GM23338 (cell line): ENCODE data around the gene CHCHD6.

Experiments
- CREB1 ChIP-seq: fragments of 250-450 bp; sonication (Bioruptor Pico); IDR thresholded peaks from 2 replicates; pipeline ENCODE4 v1.5.0; 2020; ENCODE audit warnings: low read depth, mild to moderate bottlenecking, moderate library complexity
- ETS1 ChIP-seq: IDR thresholded peaks from 2 replicates; pipeline ENCODE4 v1.6.1; 2016; ENCODE audit warnings: antibody characterized with exemption
- EZH2 ChIP-seq: fragments of 200-600 bp; sonication (generic); IDR thresholded peaks from one replicate; pipeline ENCODE4 v1.8.0; 2017; ENCODE audit warnings: antibody characterized with exemption, mild to moderate bottlenecking, low read depth; ENCODE audit not compliant: unreplicated experiment
- EZH2phosphoT487 ChIP-seq: fragments of 200-600 bp; sonication (generic); IDR thresholded peaks from one replicate; pipeline ENCODE4 v1.8.1; 2018; ENCODE audit warnings: antibody characterized with exemption; ENCODE audit not compliant: unreplicated experiment
- JUNB ChIP-seq: IDR thresholded peaks from one replicate; pipeline ENCODE4 v1.6.1; 2016; ENCODE audit warnings: antibody characterized with exemption; ENCODE audit not compliant: unreplicated experiment
- NANOG ChIP-seq: IDR thresholded peaks from 2 replicates; pipeline ENCODE4 v1.6.1; 2016; ENCODE audit warnings: antibody characterized with exemption, borderline replicate concordance
- POLR2AphosphoS5 ChIP-seq: IDR thresholded peaks from 2 replicates; pipeline ENCODE4 v1.6.1; 2016; ENCODE audit warnings: antibody characterized with exemption, low read depth
- STAT1 ChIP-seq: IDR thresholded peaks from one replicate; pipeline ENCODE4 v1.6.1; 2016; ENCODE audit warnings: antibody characterized with exemption; ENCODE audit not compliant: unreplicated experiment
- ZNF114 ChIP-seq: fragments of 250-450 bp; sonication (Bioruptor Pico); IDR thresholded peaks from 2 replicates; pipeline ENCODE4 v1.5.0; 2020; ENCODE audit warnings: mild to moderate bottlenecking, moderate library complexity
- ZNF331 ChIP-seq: fragments of 250-450 bp; sonication (Bioruptor Pico); IDR thresholded peaks from 2 replicates; pipeline ENCODE4 v1.5.0; 2020; ENCODE audit warnings: low read depth, mild to moderate bottlenecking, moderate library complexity
- TF ChIP-seq, protein P1 (sequence below), 2 experiments: fragments of 200-600 bp in 1 of 2; sonication (generic) in 1 of 2; conservative IDR thresholded peaks; 2 replicates each; pipeline versions ENCODE4 v1.5.1 to v1.6.1; 2016 to 2017; ENCODE audit warnings: antibody characterized with exemption in 2 of 2, low read depth in 2 of 2, mild to moderate bottlenecking in 2 of 2, moderate library complexity in 1 of 2
- TF ChIP-seq, protein P2 (sequence below): IDR thresholded peaks from one replicate; pipeline ENCODE4 v1.6.1; 2018; ENCODE audit warnings: antibody characterized with exemption; ENCODE audit not compliant: unreplicated experiment

DNA sequence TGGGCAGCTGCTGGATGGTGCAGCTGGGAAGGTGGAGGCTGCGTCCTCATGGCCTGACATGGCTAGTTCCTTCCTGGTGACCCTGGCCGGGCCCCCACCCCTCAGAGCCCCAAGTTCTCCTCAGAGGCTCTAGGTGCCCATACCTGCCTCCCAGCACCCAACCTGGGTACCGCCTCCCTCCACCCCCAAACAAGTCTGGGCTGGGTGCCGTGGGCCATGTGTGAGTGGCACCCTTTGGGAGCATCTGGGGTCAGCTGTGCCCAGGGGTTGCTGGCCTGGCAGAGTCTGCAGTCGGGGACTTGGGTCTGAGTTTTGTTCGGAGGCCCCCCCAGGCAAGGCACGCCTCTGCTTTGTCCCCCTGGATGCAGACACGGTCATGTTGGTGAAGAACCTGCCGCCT, 289.4 kb downstream of the CHCHD6 start:
- TF ChIP-seq, protein P1, sequence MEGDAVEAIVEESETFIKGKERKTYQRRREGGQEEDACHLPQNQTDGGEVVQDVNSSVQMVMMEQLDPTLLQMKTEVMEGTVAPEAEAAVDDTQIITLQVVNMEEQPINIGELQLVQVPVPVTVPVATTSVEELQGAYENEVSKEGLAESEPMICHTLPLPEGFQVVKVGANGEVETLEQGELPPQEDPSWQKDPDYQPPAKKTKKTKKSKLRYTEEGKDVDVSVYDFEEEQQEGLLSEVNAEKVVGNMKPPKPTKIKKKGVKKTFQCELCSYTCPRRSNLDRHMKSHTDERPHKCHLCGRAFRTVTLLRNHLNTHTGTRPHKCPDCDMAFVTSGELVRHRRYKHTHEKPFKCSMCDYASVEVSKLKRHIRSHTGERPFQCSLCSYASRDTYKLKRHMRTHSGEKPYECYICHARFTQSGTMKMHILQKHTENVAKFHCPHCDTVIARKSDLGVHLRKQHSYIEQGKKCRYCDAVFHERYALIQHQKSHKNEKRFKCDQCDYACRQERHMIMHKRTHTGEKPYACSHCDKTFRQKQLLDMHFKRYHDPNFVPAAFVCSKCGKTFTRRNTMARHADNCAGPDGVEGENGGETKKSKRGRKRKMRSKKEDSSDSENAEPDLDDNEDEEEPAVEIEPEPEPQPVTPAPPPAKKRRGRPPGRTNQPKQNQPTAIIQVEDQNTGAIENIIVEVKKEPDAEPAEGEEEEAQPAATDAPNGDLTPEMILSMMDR (conservative IDR thresholded peaks at IDR 0.05; ENCODE audit: low read depth in 2 of 2): no peak
- TF ChIP-seq CREB1 (CRISPR knock-in tag) (no peak), POLR2AphosphoS5 (no peak), EZH2phosphoT487 (no peak), EZH2 (no peak), JUNB (no peak), ZNF331 (no peak), NANOG (no peak), ETS1 (no peak), STAT1 (no peak), ZNF114 (no peak)
- TF ChIP-seq, protein P2, sequence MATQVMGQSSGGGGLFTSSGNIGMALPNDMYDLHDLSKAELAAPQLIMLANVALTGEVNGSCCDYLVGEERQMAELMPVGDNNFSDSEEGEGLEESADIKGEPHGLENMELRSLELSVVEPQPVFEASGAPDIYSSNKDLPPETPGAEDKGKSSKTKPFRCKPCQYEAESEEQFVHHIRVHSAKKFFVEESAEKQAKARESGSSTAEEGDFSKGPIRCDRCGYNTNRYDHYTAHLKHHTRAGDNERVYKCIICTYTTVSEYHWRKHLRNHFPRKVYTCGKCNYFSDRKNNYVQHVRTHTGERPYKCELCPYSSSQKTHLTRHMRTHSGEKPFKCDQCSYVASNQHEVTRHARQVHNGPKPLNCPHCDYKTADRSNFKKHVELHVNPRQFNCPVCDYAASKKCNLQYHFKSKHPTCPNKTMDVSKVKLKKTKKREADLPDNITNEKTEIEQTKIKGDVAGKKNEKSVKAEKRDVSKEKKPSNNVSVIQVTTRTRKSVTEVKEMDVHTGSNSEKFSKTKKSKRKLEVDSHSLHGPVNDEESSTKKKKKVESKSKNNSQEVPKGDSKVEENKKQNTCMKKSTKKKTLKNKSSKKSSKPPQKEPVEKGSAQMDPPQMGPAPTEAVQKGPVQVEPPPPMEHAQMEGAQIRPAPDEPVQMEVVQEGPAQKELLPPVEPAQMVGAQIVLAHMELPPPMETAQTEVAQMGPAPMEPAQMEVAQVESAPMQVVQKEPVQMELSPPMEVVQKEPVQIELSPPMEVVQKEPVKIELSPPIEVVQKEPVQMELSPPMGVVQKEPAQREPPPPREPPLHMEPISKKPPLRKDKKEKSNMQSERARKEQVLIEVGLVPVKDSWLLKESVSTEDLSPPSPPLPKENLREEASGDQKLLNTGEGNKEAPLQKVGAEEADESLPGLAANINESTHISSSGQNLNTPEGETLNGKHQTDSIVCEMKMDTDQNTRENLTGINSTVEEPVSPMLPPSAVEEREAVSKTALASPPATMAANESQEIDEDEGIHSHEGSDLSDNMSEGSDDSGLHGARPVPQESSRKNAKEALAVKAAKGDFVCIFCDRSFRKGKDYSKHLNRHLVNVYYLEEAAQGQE: no peak
